ENCODE data around the gene MYO1D.

The MYO1D gene

GRCh38 chr17:32807577-32807976, 69.3 kb downstream of the MYO1D start:
- DNase-seq (ENCODE audit: low read depth) = no peak
- no peak overlapping the region for H3K4me3 ChIP-seq (ENCODE audit: low read depth, low read length)
- TF ChIP-seq CTCF (IDR thresholded peaks at IDR 0.05; ENCODE audit: low read depth, low read length, missing control alignments) = no peak

GRCh38 chr17:32806646-32807045, 70.3 kb downstream of the MYO1D start:
- TF ChIP-seq CTCF (IDR thresholded peaks at IDR 0.05; ENCODE audit: low read depth, low read length, missing control alignments) = no peak
- no peak overlapping the region for H3K4me3 ChIP-seq (ENCODE audit: low read depth, low read length)
- no peak for DNase-seq (ENCODE audit: low read depth)

GRCh38 chr17:32805029-32805976, 71.6 kb downstream of the MYO1D start:
- no peak for DNase-seq (ENCODE audit: low read depth)
- TF ChIP-seq CTCF (IDR thresholded peaks at IDR 0.05; ENCODE audit: low read depth, low read length, missing control alignments) = no peak
- no peak overlapping the region for H3K4me3 ChIP-seq (ENCODE audit: low read depth, low read length)

- H3K4me3 ChIP-seq (ENCODE audit: low read depth, low read length) = no peak overlapping the region
- no peak for DNase-seq (ENCODE audit: low read depth)
- TF ChIP-seq CTCF (IDR thresholded peaks at IDR 0.05; ENCODE audit: low read depth, low read length, missing control alignments) = no peak
These were observed 73.4 kb downstream of the MYO1D start for GRCh38 chr17:32803544-32803943.

GRCh38 chr17:32802306-32802705, 74.6 kb downstream of the MYO1D start:
- H3K4me3 ChIP-seq (ENCODE audit: low read depth, low read length) = no peak overlapping the region
- no peak for TF ChIP-seq CTCF (IDR thresholded peaks at IDR 0.05; ENCODE audit: low read depth, low read length, missing control alignments)
- no peak for DNase-seq (ENCODE audit: low read depth)

GRCh38 chr17:32801641-32802040, 75.3 kb downstream of the MYO1D start:
- no peak for TF ChIP-seq CTCF (IDR thresholded peaks at IDR 0.05; ENCODE audit: low read depth, low read length, missing control alignments)
- DNase-seq (ENCODE audit: low read depth) = no peak
- H3K4me3 ChIP-seq (ENCODE audit: low read depth, low read length) = no peak overlapping the region

- no peak for DNase-seq (ENCODE audit: low read depth)
- no peak for TF ChIP-seq CTCF (IDR thresholded peaks at IDR 0.05; ENCODE audit: low read depth, low read length, missing control alignments)
- H3K4me3 ChIP-seq (ENCODE audit: low read depth, low read length) = no peak overlapping the region
These were observed 75.7 kb downstream of the MYO1D start for GRCh38 chr17:32801193-32801592.

All from GM12864 (cell line).